Measurements from ENCODE around the gene TSSK2. TPM values are rescaled to one million over a fixed set of nuclear protein-coding genes. Genes with fewer than 3 reads are reported as not detected.

The TSSK2 gene
- total RNA-seq, 2 donors from 2014 or later, result not detected

- peak overlapping the region; percentile 96 for H3K27ac Mint-ChIP-seq
- peaks cover 18% of the 10 kb centered on the region for H3K36me3 Mint-ChIP-seq (ENCODE audit: low read depth)
- peaks cover 18% of the 10 kb centered on the region for H3K27me3 Mint-ChIP-seq
- peaks cover 16% of the 10 kb centered on the region for H3K4me1 Mint-ChIP-seq
- no peaks in the 10 kb centered on the region for H3K9me3 Mint-ChIP-seq
- ATAC-seq (replicated peaks), result no peak
- H3K4me3 Mint-ChIP-seq, result peak overlapping the region; percentile 94
These were observed 41.3 kb downstream of the TSSK2 start for GRCh38 chr22:19172213-19173046.

GRCh38 chr22:19173047-19174035, 42.2 kb downstream of the TSSK2 start:
- no peaks in the 10 kb centered on the region for H3K9me3 Mint-ChIP-seq
- peaks cover 16% of the 10 kb centered on the region for H3K4me1 Mint-ChIP-seq
- peaks cover 13% of the 10 kb centered on the region for H3K27me3 Mint-ChIP-seq
- H3K27ac Mint-ChIP-seq, result peak overlapping the region; percentile 96
- H3K36me3 Mint-ChIP-seq (ENCODE audit: low read depth), result peaks cover 18% of the 10 kb centered on the region
- no peak for ATAC-seq (replicated peaks)
- H3K4me3 Mint-ChIP-seq, result peak overlapping the region; percentile 94

GRCh38 chr22:19174106-19175025, 43.3 kb downstream of the TSSK2 start:
- Mint-ChIP-seq H3K36me3 (ENCODE audit: low read depth) (peaks cover 18% of the 10 kb centered on the region), H3K27me3 (peaks cover 5% of the 10 kb centered on the region), H3K9me3 (no peaks in the 10 kb centered on the region), H3K27ac (no peak overlapping the region), H3K4me1 (peaks cover 11% of the 10 kb centered on the region), H3K4me3 (peak overlapping the region; percentile 94)
- no peak for ATAC-seq (replicated peaks)

- peaks cover 11% of the 10 kb centered on the region for H3K4me1 Mint-ChIP-seq
- H3K9me3 Mint-ChIP-seq, result no peaks in the 10 kb centered on the region
- H3K27me3 Mint-ChIP-seq, result peaks cover 4% of the 10 kb centered on the region
- no peak for ATAC-seq (replicated peaks)
- no peak overlapping the region for H3K4me3 Mint-ChIP-seq
- H3K27ac Mint-ChIP-seq, result no peak overlapping the region
- peaks cover 18% of the 10 kb centered on the region for H3K36me3 Mint-ChIP-seq (ENCODE audit: low read depth)
These were observed 44.0 kb downstream of the TSSK2 start for GRCh38 chr22:19175026-19175601.

GRCh38 chr22:19175602-19176174, 44.6 kb downstream of the TSSK2 start:
- Mint-ChIP-seq H3K9me3 (no peaks in the 10 kb centered on the region), H3K27ac (no peak overlapping the region), H3K4me3 (peak overlapping the region; percentile 44), H3K4me1 (peaks cover 11% of the 10 kb centered on the region), H3K36me3 (ENCODE audit: low read depth) (peaks cover 18% of the 10 kb centered on the region), H3K27me3 (no peaks in the 10 kb centered on the region)
- ATAC-seq (replicated peaks), result no peak

GRCh38 chr22:19176175-19176643, 45.1 kb downstream of the TSSK2 start:
- H3K9me3 Mint-ChIP-seq, result no peaks in the 10 kb centered on the region
- peak overlapping the region; percentile 44 for H3K4me3 Mint-ChIP-seq
- H3K4me1 Mint-ChIP-seq, result peaks cover 14% of the 10 kb centered on the region
- ATAC-seq (replicated peaks), result no peak
- peaks cover 14% of the 10 kb centered on the region for H3K36me3 Mint-ChIP-seq (ENCODE audit: low read depth)
- no peaks in the 10 kb centered on the region for H3K27me3 Mint-ChIP-seq
- H3K27ac Mint-ChIP-seq, result no peak overlapping the region

GRCh38 chr22:19176732-19177131, 45.6 kb downstream of the TSSK2 start:
- peaks cover 10% of the 10 kb centered on the region for H3K36me3 Mint-ChIP-seq (ENCODE audit: low read depth)
- ATAC-seq (replicated peaks), result no peak
- peak overlapping the region; percentile 44 for H3K4me3 Mint-ChIP-seq
- H3K27ac Mint-ChIP-seq, result no peak overlapping the region
- peaks cover 17% of the 10 kb centered on the region for H3K4me1 Mint-ChIP-seq
- H3K27me3 Mint-ChIP-seq, result no peaks in the 10 kb centered on the region
- no peaks in the 10 kb centered on the region for H3K9me3 Mint-ChIP-seq

GRCh38 chr22:19177164-19178064, 46.3 kb downstream of the TSSK2 start:
- Mint-ChIP-seq H3K4me3 (peak overlapping the region; percentile 44), H3K27ac (no peak overlapping the region), H3K36me3 (ENCODE audit: low read depth) (peaks cover 5% of the 10 kb centered on the region), H3K4me1 (peaks cover 19% of the 10 kb centered on the region), H3K27me3 (no peaks in the 10 kb centered on the region), H3K9me3 (no peaks in the 10 kb centered on the region)
- ATAC-seq (replicated peaks), result no peak

- Mint-ChIP-seq H3K36me3 (ENCODE audit: low read depth) (no peaks in the 10 kb centered on the region), H3K9me3 (no peaks in the 10 kb centered on the region), H3K4me3 (peak overlapping the region; percentile 44), H3K4me1 (peaks cover 16% of the 10 kb centered on the region), H3K27ac (no peak overlapping the region), H3K27me3 (no peaks in the 10 kb centered on the region)
- ATAC-seq (replicated peaks), result peak; percentile 43
These were observed 47.1 kb downstream of the TSSK2 start for GRCh38 chr22:19178065-19178656.

- Mint-ChIP-seq H3K27me3 (no peaks in the 10 kb centered on the region), H3K4me3 (peak within 1 kb of the TSS; percentile 77), H3K36me3 (ENCODE audit: low read depth) (no peaks in the 10 kb centered on the region), H3K27ac (peak within 1 kb of the TSS; percentile 62), H3K9me3 (no peaks in the 10 kb centered on the region), H3K4me1 (peaks cover 16% of the 10 kb centered on the region)
- ATAC-seq (replicated peaks), result peak; percentile 90
These were observed 47.8 kb downstream of the TSSK2 start, which contains the start of gene SLC25A1 for GRCh38 chr22:19178657-19179496. TSS of gene SLC25A1 (minus strand) at chr22:19178736. CDS start at chr22:19178673, 63 bp downstream.

- Mint-ChIP-seq H3K27me3 (no peaks in the 10 kb centered on the region), H3K4me3 (peak overlapping the region; percentile 77), H3K4me1 (peaks cover 16% of the 10 kb centered on the region), H3K9me3 (no peaks in the 10 kb centered on the region), H3K36me3 (ENCODE audit: low read depth) (no peaks in the 10 kb centered on the region), H3K27ac (peak overlapping the region; percentile 62)
- peak; percentile 48 for ATAC-seq (replicated peaks)
These were observed 48.5 kb downstream of the TSSK2 start for GRCh38 chr22:19179497-19180048.

Data from activated T-helper 17 cell treated with anti-CD3 and anti-CD28 coated beads, Interleukin-2, amount 50 U/mL, for 72 hours (primary cell).